Measurements from ENCODE around the gene L3MBTL3. TPM values are rescaled to one million over a fixed set of nuclear protein-coding genes. Genes with fewer than 3 reads are reported as not detected.

Gene L3MBTL3
- total RNA-seq, 4 donors from 2014 or later = 2.1 to 6.1 (median 5.9) TPM

DNA sequence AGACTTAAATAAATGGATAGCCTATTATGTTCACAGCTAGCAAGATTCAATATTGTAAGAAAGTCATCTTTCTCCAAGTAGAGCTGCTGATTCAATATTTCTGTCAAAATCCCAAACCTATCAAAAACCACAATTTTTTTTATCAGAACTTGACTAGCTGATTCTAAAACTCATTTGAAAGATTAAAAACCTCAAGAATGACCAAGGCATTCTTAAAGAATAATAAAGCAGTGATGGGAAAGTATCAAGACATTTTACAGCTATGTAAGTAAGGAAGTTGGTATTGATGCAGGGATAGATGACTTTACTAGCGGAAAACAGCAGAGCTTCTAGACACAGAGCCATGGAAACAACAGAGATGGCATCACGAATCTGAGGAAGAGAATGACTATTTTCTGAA is 139.7 kb downstream of the L3MBTL3 start:
- Histone ChIP-seq H3K9me3 (no peaks in the 10 kb centered on the region), H3K4me1 (no peaks in the 10 kb centered on the region), H3K36me3 (no peaks in the 10 kb centered on the region), H3K27me3 (no peaks in the 10 kb centered on the region), H3K27ac (no peak overlapping the region), H3K4me3 (no peak overlapping the region)
- DNase-seq (no peak), ATAC-seq (no peak)
- in situ Hi-C loops (cut with MboI; ENCODE audit: low sequenced_read_pairs in 4 of 4) (no loop called here), intact Hi-C loops (cut with DNase I; ENCODE audit: low total_unique reads) (no loop called here)
- TF ChIP-seq POLR2A (IDR thresholded peaks at IDR 0.05) = no peak
- TF ChIP-seq, protein P1, sequence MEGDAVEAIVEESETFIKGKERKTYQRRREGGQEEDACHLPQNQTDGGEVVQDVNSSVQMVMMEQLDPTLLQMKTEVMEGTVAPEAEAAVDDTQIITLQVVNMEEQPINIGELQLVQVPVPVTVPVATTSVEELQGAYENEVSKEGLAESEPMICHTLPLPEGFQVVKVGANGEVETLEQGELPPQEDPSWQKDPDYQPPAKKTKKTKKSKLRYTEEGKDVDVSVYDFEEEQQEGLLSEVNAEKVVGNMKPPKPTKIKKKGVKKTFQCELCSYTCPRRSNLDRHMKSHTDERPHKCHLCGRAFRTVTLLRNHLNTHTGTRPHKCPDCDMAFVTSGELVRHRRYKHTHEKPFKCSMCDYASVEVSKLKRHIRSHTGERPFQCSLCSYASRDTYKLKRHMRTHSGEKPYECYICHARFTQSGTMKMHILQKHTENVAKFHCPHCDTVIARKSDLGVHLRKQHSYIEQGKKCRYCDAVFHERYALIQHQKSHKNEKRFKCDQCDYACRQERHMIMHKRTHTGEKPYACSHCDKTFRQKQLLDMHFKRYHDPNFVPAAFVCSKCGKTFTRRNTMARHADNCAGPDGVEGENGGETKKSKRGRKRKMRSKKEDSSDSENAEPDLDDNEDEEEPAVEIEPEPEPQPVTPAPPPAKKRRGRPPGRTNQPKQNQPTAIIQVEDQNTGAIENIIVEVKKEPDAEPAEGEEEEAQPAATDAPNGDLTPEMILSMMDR (IDR thresholded peaks at IDR 0.05 in 4 of 5, conservative IDR thresholded peaks at IDR 0.05 in 1 of 5) = no peak

DNA sequence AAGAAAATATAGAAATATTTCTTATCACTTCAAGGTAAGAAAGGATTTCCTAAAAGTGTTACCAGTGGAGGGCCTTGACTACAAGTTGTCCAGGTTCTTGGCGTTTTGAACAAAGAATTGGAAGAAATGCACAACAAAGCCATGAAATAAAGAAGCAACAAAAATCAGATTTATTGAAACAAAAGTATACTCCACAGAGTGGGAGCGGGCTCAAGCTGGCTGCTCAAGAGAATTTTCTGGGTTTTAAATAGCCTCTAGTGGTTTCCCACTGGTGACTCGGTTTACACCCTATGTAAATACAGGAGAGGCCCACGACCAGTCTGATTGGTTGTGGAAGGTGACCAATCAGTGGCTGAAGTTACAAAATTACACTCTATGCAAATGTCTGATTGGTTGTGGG is 140.2 kb downstream of the L3MBTL3 start:
- ATAC-seq (no peak), DNase-seq (no peak)
- no peak overlapping the region for H3K27ac ChIP-seq
- H3K4me1 ChIP-seq = no peaks in the 10 kb centered on the region
- H3K4me3 ChIP-seq = no peak overlapping the region
- no peaks in the 10 kb centered on the region for H3K27me3 ChIP-seq
- TF ChIP-seq, protein P1 (IDR thresholded peaks at IDR 0.05 in 4 of 5, conservative IDR thresholded peaks at IDR 0.05 in 1 of 5) = no peak
- no peak for TF ChIP-seq POLR2A (IDR thresholded peaks at IDR 0.05)
- H3K9me3 ChIP-seq = no peaks in the 10 kb centered on the region
- no peaks in the 10 kb centered on the region for H3K36me3 ChIP-seq
- in situ Hi-C loops (cut with MboI; ENCODE audit: low sequenced_read_pairs in 4 of 4) = no loop called here
- intact Hi-C loops (cut with DNase I; ENCODE audit: low total_unique reads) = no loop called here

DNA sequence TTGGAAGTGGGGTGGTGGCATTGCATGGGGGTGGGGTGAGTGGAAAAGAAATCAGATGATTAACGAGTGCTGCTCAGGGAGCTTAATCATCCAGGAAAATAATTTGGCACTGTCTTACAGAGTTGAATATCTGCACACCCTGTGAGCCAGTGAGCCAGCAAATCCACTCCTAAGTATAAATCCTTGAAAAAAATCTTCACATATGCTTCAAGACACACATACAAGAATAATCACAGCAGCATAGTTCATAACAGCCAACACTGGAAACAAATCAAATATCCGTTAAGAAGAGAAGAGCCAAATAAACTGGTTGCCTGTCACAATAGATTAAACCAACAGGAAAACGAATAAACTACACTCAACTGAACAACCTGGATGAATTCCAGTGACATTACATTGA is 141.6 kb downstream of the L3MBTL3 start:
- in situ Hi-C loops (cut with MboI; ENCODE audit: low sequenced_read_pairs in 4 of 4) (no loop called here), intact Hi-C loops (cut with DNase I; ENCODE audit: low total_unique reads) (no loop called here)
- Histone ChIP-seq H3K27ac (no peak overlapping the region), H3K27me3 (no peaks in the 10 kb centered on the region), H3K4me1 (no peaks in the 10 kb centered on the region), H3K9me3 (no peaks in the 10 kb centered on the region), H3K36me3 (no peaks in the 10 kb centered on the region), H3K4me3 (no peak overlapping the region)
- DNase-seq (no peak), ATAC-seq (no peak)
- TF ChIP-seq POLR2A (IDR thresholded peaks at IDR 0.05) = no peak
- TF ChIP-seq, protein P1 (IDR thresholded peaks at IDR 0.05 in 4 of 5, conservative IDR thresholded peaks at IDR 0.05 in 1 of 5) = no peak

- DNase-seq = no peak
- in situ Hi-C loops (cut with MboI; ENCODE audit: low sequenced_read_pairs in 4 of 4) (no loop called here), intact Hi-C loops (cut with DNase I; ENCODE audit: low total_unique reads) (no loop called here)
- no peak overlapping the region for H3K4me3 ChIP-seq
- no peaks in the 10 kb centered on the region for H3K36me3 ChIP-seq
- H3K9me3 ChIP-seq = no peaks in the 10 kb centered on the region
- ATAC-seq = no peak
- no peaks in the 10 kb centered on the region for H3K27me3 ChIP-seq
- H3K27ac ChIP-seq = no peak overlapping the region
- H3K4me1 ChIP-seq = no peaks in the 10 kb centered on the region
- TF ChIP-seq POLR2A (IDR thresholded peaks at IDR 0.05) = no peak
- TF ChIP-seq, protein P1 (IDR thresholded peaks at IDR 0.05 in 4 of 5, conservative IDR thresholded peaks at IDR 0.05 in 1 of 5) = no peak
Measured at GRCh38 chr6:130161683-130162404, 143.5 kb downstream of the L3MBTL3 start.

- no peak for DNase-seq
- in situ Hi-C loops (cut with MboI; ENCODE audit: low sequenced_read_pairs in 4 of 4) (no loop called here), intact Hi-C loops (cut with DNase I; ENCODE audit: low total_unique reads) (no loop called here)
- H3K27me3 ChIP-seq = no peaks in the 10 kb centered on the region
- no peak overlapping the region for H3K4me3 ChIP-seq
- no peaks in the 10 kb centered on the region for H3K36me3 ChIP-seq
- ATAC-seq = no peak
- H3K27ac ChIP-seq = no peak overlapping the region
- H3K9me3 ChIP-seq = no peaks in the 10 kb centered on the region
- no peaks in the 10 kb centered on the region for H3K4me1 ChIP-seq
- no peak for TF ChIP-seq POLR2A (IDR thresholded peaks at IDR 0.05)
- TF ChIP-seq, protein P1 (IDR thresholded peaks at IDR 0.05 in 4 of 5, conservative IDR thresholded peaks at IDR 0.05 in 1 of 5) = no peak
Measured at GRCh38 chr6:130162421-130162820, 144.0 kb downstream of the L3MBTL3 start.
